Endometrium (tissue), 2 donors: ENCODE measurements around the gene RIPK4.
"Not testable (repeated sequence)": the region's sequence is repeated elsewhere in the genome, so short reads cannot be mapped to it uniquely, and the experiment has no call there.

Experiments
- FAIRE-seq: peaks from 2 replicates; lab custom pipeline; 2012; peaks lifted over from hg19 to GRCh38; lab: Jason Lieb, UNC
- donor health status: control.
- donor health status: control.

RIPK4 gene

GRCh38 chr21:41794600-41794999, 27.7 kb upstream of the RIPK4 start:
- FAIRE-seq = no peak

- no peak for FAIRE-seq
These were observed 25.9 kb upstream of the RIPK4 start for GRCh38 chr21:41792711-41793110.

- no peak for FAIRE-seq
These were observed 19.7 kb upstream of the RIPK4 start for GRCh38 chr21:41786509-41786987.

- not testable (repeated sequence) for FAIRE-seq
These were observed 18.4 kb upstream of the RIPK4 start for GRCh38 chr21:41785262-41785661.

- FAIRE-seq = no peak
These were observed 17.7 kb upstream of the RIPK4 start for GRCh38 chr21:41784456-41785102.

GRCh38 chr21:41783476-41784180, 16.8 kb upstream of the RIPK4 start:
- FAIRE-seq = no peak

GRCh38 chr21:41781050-41781410, 14.2 kb upstream of the RIPK4 start:
- no peak for FAIRE-seq

- FAIRE-seq = no peak
These were observed 13.6 kb upstream of the RIPK4 start for GRCh38 chr21:41780337-41781049.

GRCh38 chr21:41779659-41780058, 12.8 kb upstream of the RIPK4 start:
- FAIRE-seq = no peak

GRCh38 chr21:41778930-41779600, 12.2 kb upstream of the RIPK4 start:
- no peak for FAIRE-seq

- no peak for FAIRE-seq
These were observed 11.3 kb upstream of the RIPK4 start for GRCh38 chr21:41777951-41778815.

- FAIRE-seq = no peak
These were observed 9.9 kb upstream of the RIPK4 start for GRCh38 chr21:41776778-41777177.

GRCh38 chr21:41775149-41775472, 8.3 kb upstream of the RIPK4 start:
- no peak for FAIRE-seq

- no peak for FAIRE-seq
These were observed 7.8 kb upstream of the RIPK4 start for GRCh38 chr21:41774467-41775148.

- FAIRE-seq = no peak
These were observed 5.7 kb upstream of the RIPK4 start for GRCh38 chr21:41772351-41773080.

GRCh38 chr21:41771625-41771945, 4.7 kb upstream of the RIPK4 start:
- no peak for FAIRE-seq

- FAIRE-seq = no peak
These were observed 4.2 kb upstream of the RIPK4 start for GRCh38 chr21:41770901-41771624.

GRCh38 chr21:41769933-41770332, 3.1 kb upstream of the RIPK4 start:
- no peak for FAIRE-seq

- no peak for FAIRE-seq
These were observed 2.7 kb upstream of the RIPK4 start for GRCh38 chr21:41769521-41769920.

- FAIRE-seq = no peak
These were observed 2.3 kb upstream of the RIPK4 start for GRCh38 chr21:41769111-41769510.
